EH (cell line): ENCODE data around the gene ZNF655.
"Not testable (repeated sequence)": the region's sequence is repeated elsewhere in the genome, so short reads cannot be mapped to it uniquely, and the experiment has no call there.

Experiments
- DNase-seq: peaks from one replicate; pipeline ENCODE4 v3.0.0-alpha.2; 2015; ENCODE audit warnings: low read depth

The ZNF655 gene

DNA sequence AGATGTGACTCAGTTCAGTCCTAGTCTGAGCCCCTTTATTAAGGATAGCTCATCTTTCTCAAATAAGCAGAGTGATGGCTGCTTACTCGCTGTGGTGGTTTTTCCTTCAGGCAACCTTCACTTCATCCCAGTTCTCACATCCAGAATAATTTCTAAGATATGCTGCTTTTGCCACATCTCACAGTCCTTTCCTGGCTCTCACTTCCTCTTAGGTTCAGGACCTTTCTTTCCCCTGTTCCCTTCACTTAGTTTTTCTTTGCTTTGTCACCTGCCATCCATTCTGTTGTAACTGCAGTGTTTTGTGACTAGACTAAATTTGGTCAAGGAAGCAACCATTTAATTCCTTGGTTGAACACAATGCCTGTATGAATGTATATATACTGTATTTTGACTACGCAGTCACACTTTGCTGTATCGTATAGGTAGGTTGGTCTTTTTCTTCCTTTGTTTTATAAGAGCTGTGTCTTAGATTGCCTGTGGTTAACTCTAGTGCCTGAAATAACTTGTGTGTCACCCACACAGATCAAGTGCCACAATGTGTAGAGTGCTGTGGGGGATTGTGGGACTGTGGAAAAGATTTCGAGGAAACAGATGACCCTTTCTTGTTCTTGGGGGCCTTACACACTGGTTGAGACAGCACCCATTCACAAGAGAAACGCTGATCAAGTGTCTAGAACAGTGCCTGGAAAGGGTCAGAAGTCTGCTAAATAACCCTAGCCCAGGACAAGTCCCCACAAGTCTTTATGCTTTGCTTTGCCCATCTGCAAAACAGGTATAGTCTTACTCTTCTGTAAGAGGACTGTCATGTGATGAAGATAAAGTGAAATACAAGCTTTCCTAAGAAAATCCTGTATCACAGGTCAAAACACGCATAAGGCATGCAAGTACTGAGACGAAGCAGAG lies 2.6 kb downstream of the ZNF655 start:
- no peak for DNase-seq

GRCh38 chr7:99561737-99562051 lies 3.3 kb downstream of the ZNF655 start:
- DNase-seq: no peak

DNA sequence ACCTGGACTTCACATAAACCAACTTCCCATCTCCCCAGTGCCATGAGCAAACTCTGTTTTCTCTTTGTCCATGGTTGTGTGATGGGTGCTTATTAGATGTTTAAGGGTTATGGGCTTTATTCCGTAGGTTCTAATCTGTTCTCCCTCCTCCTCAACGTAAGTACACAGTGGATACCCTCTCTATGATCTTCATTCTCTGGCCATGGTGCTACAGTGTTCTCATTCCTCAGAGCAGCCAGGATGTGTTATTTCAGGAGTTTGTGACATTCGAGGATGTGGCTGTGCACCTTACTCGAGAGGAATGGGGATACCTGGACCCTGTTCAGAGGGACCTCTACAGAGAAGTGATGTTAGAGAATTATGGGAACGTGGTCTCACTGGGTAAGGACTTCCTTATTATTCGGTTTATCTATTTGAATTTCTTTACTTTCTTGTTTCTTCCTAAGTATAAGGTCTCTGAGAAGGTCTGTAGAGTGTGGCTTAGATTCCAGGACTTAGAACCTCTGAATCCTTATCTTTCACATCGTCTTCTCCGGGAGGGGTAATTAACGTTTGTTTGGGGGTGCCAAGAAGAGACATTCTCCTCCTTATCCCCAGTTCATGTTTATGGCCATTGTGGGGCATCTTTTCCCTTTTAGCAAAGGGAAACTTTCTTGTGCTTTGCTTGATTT lies 3.8 kb downstream of the ZNF655 start:
- no peak for DNase-seq

GRCh38 chr7:99562832-99563231 lies 4.4 kb downstream of the ZNF655 start:
- DNase-seq: peak; percentile 99

DNA sequence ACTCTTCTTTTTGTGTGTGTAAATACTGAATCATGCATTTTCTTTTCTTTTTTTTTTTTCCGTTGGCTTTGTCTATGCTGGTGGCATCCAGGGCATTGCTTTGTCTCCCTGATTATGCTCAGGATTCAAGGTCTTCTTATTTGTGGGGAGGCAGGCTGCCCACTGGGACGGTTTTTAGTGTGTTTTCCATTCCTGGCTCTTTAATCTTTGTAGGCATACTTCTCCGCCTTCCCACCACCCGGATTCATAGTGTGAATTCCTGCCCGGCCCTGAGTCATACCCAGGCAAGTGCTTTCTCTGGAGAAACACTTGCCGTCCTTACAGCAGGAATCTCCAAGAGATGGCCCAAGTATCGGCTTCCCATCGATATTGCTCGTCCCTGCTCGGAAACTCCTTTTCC lies 5.2 kb downstream of the ZNF655 start:
- DNase-seq: peak; percentile 92

- DNase-seq: not testable (repeated sequence)
These were observed 10.3 kb downstream of the ZNF655 start for GRCh38 chr7:99568770-99569169.

GRCh38 chr7:99571768-99572167 lies 13.3 kb downstream of the ZNF655 start:
- DNase-seq: no peak

DNA sequence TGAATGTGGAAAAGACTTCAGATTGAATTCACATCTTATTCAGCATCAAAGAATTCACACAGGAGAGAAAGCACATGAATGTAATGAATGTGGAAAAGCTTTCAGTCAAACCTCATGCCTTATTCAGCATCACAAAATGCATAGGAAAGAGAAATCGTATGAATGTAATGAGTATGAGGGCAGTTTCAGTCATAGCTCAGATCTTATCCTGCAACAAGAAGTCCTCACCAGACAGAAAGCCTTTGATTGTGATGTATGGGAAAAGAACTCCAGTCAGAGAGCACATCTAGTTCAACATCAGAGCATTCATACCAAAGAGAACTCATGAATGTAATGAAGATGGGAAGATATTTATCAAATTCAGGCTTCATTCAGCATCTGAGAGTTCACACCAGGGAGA lies 14.8 kb downstream of the ZNF655 start:
- no peak for DNase-seq

DNA sequence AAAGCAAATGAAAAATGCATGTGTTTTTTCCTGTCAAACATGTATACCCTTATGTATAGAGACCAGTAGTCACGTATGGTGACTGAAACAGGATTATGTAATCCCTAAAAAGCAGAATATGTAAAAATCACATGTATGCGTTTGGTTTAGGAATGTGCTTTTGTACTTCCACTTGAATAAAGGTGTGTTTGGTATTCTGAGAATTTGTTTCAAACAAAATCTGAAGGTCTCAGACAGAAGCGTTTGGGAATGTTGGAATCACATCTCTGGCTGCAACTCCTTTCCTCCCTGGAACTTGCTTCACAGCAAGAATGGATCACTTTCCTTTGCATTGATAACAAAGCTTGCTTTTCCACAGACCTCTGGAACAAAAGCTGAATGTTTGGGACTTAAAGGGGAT lies 17.8 kb downstream of the ZNF655 start:
- DNase-seq: no peak

DNA sequence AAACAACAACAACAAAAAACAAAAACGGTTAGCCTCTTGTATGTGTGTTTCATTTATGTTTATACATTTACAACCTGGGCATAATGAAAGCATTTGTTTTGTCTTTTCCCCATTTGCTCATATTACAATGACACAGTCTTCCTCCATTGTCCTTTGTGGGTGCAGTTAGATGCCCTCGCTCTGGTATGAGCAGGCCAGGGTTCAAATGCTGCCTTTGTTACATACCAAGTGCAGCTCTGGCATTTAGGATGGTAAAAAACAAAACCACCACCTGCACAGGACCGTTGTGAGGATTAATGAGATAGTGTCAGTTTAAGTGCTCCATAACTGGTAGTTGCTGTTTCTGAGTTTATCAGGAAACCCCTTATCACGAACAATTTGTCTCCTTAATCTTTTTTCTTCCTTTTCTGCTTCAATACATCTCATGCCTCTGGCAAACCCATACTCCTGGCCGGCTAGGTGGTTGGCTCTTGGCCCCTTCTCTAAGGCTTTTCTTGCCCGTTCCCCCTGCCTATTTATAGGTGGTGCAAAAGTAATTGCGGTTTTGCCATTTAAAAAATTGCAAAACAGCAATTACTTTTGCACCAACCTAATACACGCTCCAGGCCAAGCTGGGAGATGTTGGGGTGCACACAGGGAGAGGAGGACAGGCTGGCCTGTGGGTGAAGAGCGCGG lies 21.0 kb downstream of the ZNF655 start:
- no peak for DNase-seq

GRCh38 chr7:99579956-99580777 lies 21.7 kb downstream of the ZNF655 start:
- DNase-seq: peak; percentile 44

- DNase-seq: not testable (repeated sequence)
These were observed 22.4 kb downstream of the ZNF655 start for GRCh38 chr7:99580778-99581332.

DNA sequence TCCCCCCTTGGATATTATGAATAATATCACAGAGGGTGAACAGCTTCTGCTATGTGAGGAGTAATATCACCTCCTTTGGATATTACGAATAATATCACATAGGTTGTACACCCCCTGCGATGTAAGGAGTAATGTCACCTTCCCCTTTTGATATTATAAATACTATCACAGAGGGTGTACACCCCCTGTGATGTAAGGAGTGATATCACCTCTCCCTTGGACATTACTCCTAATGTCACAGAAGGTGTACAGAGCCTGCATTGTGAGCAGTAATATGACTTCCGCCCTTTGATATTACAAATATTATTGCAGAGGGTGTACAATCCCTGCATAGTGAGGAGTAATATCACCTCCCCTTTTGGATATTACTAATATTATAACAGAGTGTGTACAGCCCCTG lies 30.4 kb downstream of the ZNF655 start:
- DNase-seq: no peak

DNA sequence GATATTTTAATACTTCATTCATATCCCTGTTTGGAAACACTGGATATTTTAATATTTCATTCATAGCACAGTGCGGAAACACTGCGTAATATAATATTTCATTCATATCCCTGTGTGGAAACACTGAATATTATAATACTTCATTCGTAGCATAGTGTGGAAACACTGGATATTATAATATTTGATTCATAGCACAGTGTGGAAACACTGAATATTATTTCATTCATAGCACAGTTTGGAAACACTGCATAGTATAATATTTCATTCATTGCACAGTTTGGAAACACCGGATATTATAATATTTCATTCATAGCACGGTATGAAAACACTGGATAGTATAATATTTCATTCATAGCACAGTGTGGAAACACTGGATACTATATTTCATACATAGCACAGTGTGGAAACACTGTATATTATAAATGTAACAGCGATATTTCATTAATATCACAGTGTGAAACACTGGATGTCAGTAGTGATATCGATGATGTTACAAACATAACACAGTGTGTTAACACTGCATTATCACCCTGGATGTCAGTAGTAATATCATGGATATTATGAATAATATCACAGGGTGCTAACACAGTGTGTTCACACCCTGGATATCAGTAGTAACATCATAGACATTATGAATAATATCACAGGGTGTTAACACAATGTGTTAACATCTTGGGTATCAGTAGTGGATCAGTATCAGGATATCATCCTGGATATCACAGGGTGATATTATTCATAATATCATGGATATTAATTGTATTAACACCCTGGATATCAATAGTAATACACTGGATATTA lies 36.7 kb downstream of the ZNF655 start:
- DNase-seq: no peak

DNA sequence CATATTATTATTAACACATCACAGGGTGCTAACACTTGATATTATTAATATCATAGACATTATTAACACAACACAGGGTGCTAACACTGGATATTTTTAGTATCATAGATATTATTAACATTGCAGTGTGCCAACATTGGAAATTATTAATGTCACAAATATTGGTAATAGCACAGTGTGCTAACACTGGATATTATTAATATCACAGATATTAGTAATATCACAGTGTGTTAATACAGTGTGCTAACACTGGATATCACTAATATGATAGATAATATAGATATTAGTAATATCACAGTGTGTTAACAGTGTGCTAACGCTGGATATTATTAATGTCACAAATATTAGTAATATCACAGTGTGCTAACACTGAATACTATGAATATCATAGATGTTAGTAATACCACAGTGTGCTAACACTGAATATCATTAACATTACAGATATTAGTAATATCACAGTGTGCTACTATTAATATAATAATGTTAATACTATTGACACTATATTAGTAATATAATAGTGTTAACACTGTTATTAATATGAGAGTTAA lies 38.0 kb downstream of the ZNF655 start:
- no peak for DNase-seq

GRCh38 chr7:99597762-99598501 lies 39.5 kb downstream of the ZNF655 start, which contains the start of gene TMEM225B:
Gene TMEM225B (plus strand): TSS chr7:99598267. CDS start chr7:99604389, 6,122 bp downstream.
- no peak for DNase-seq

GRCh38 chr7:99599836-99600235 lies 41.4 kb downstream of the ZNF655 start:
- DNase-seq: no peak

DNA sequence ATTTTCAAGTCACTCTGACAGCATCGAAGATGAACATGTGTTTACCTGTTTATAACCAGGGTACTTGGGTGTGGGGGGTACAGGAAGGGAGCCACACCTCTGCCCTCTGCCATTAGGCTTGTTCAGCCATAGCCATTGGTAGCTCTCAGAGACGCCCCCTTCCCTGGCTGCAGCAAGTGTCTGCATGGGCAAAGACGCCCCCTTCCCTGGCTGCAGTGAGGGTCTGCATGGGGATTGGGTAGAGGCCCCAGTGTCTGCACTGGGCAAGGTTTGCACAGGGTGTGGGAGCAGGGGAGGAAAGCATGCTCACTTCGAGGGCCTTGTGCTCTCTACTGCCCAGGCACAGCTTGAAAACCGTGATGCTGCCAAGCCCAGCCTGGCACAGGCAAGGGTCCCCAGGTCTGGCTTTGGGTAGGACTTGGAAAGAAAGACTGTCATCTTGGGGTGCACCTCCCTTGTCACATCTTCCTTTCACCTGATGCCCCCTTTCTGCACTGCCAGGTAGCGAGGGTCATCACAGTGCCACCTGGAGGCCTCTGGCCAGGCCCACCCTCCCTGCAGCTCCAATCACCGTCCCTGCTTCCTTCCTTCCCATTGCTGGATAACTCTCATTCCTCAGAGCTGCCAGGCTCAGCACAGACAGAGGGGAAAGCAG lies 43.3 kb downstream of the ZNF655 start:
- no peak for DNase-seq

GRCh38 chr7:99605527-99605926 lies 47.1 kb downstream of the ZNF655 start:
- DNase-seq: no peak
